ENCODE data around the gene GANAB. TPM values are rescaled to one million over a fixed set of nuclear protein-coding genes. Genes with fewer than 3 reads are reported as not detected.

Gene GANAB
- total and polyA plus RNA-seq, 7 donors = 34.3 to 64.6 (median 62.0) TPM

DNA sequence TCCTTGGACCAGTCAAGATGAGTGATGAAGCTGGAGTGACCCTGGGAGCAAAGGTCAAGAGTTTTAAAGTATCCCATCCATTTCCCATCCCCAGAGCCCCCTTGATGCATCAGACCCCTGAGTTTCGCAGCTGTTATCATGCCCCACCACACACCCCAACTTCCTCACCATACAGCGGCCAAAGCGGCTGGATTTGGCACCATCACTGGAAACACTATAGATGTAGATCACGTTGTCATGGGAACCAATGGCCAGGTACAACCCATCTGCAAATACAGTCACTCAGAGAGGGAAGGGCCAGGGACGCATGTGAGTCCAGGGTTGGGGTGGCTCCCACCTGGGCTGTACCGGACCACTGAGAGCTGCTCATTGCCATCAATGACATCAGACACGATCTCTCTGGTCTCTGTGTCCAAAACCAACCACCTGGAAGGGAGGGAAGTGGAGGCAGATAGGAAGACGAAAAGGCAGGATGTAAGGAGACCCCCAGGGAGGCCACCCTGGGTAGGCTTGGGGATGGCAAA lies 42.6 kb downstream of the GANAB start:
- Histone ChIP-seq H3K36me3 (ENCODE audit: insufficient read depth in 1 of 2, low read depth in 1 of 2) (peaks cover 2 to 36% of the 10 kb centered on the region in 2 donors), H3K4me3 (no peak overlapping the region), H3K27ac (no peak overlapping the region), H3K27me3 (ENCODE audit: insufficient read depth in 3 of 3, low read length in 2 of 3) (no peaks in the 10 kb centered on the region), H3K9me3 (no peaks in the 10 kb centered on the region), H3K4me1 (peaks cover 25% of the 10 kb centered on the region)
- TF ChIP-seq, protein P1, sequence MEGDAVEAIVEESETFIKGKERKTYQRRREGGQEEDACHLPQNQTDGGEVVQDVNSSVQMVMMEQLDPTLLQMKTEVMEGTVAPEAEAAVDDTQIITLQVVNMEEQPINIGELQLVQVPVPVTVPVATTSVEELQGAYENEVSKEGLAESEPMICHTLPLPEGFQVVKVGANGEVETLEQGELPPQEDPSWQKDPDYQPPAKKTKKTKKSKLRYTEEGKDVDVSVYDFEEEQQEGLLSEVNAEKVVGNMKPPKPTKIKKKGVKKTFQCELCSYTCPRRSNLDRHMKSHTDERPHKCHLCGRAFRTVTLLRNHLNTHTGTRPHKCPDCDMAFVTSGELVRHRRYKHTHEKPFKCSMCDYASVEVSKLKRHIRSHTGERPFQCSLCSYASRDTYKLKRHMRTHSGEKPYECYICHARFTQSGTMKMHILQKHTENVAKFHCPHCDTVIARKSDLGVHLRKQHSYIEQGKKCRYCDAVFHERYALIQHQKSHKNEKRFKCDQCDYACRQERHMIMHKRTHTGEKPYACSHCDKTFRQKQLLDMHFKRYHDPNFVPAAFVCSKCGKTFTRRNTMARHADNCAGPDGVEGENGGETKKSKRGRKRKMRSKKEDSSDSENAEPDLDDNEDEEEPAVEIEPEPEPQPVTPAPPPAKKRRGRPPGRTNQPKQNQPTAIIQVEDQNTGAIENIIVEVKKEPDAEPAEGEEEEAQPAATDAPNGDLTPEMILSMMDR (IDR thresholded peaks at IDR 0.05) = no peak
- WGBS, 3 donors = 92 to 96% (median 94%) methylated on average over 8 of the region's 8 CpGs
- no peak for ATAC-seq
- DNase-seq = peak in 1 of 2 donors; percentile 47
- intact Hi-C loops (cut with DNase I) = no loop called here

DNA sequence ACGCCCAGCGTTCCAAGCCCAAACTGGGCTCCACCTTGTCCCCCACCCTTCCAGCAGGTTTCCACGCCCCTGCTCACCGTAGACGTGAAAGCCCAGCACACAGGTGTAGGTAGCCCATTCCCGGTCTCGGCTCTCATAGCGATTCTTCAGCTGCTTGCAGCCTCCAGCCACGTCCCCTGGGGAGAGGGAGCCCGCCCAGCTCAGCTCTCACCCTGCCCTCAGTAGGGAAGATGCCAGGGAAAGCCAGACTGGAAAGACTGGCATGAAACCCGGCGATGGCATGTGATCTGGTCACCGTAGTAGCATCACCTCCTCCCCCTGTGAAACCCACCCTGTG lies 43.4 kb downstream of the GANAB start:
- TF ChIP-seq, protein P1 (IDR thresholded peaks at IDR 0.05) = no peak
- H3K27ac ChIP-seq = peak overlapping the region; percentile 92
- WGBS, 3 donors = 37 to 46% (median 38%) methylated on average over 13 of the region's 13 CpGs
- no peaks in the 10 kb centered on the region for H3K9me3 ChIP-seq
- ATAC-seq = no peak
- no peak for DNase-seq
- intact Hi-C loops (cut with DNase I) = no loop called here
- H3K36me3 ChIP-seq (ENCODE audit: insufficient read depth in 1 of 2, low read depth in 1 of 2) = peaks cover 5 to 36% of the 10 kb centered on the region in 2 donors
- H3K27me3 ChIP-seq (ENCODE audit: insufficient read depth in 3 of 3, low read length in 2 of 3) = no peaks in the 10 kb centered on the region
- peaks cover 29% of the 10 kb centered on the region for H3K4me1 ChIP-seq
- peak overlapping the region; percentile 84 for H3K4me3 ChIP-seq

DNA sequence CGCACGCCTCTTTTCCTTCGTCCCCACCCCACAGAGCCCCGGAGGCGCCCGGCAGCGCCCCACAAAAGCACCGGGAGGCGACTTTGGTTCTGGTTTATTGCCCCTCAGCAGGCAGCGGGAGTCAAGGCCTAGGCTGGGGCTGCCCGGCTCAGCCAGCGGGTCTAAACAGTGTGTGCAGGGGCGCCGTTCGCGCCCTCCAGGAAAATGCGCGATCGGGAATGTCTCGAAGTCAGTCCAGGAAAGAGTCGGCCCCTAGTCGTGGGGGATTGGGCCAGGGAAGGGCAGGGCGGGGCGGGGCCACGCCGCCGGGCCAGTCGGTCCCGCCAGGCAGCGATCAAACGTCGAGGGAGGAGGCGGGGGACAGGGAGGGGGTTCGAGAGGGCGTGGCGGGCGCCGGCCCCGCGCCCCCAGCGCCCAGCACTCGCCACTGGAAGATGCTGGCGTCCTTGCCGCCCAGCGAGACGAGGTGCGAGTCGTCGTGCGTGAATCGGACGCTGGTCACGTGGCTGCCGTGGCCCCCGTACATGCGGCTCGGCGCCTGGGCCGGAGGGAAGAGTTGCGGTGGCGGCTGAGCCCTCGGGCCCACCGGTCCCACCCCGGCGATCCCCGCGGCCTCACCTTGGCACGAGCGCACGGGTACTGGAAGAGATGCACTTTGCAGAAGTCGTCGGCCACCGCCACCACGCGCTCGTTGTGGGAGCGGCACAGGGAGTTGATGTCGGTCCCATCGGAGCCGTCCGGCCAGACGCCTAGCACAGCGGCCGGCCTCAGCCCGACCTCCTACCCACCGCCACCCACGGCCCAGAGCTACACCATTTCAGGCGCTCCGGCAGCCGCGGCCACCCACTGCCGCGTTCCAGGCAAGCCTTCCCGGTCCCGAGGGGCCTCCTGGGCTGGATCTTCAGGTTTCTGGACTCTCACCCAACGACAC lies 44.0 kb downstream of the GANAB start:
- no peaks in the 10 kb centered on the region for H3K27me3 ChIP-seq (ENCODE audit: insufficient read depth in 3 of 3, low read length in 2 of 3)
- intact Hi-C loops (cut with DNase I) = no loop called here
- H3K9me3 ChIP-seq = no peaks in the 10 kb centered on the region
- peak overlapping the region; percentile 92 for H3K27ac ChIP-seq
- 4 to 7% (median 5%) methylated on average over 71 to 96 of the region's 96 CpGs for WGBS, 3 donors
- ATAC-seq = peak; percentile 24 to 76 (median 68)
- H3K4me3 ChIP-seq = peak overlapping the region; percentile 84
- DNase-seq = peak; percentile 64 to 85
- TF ChIP-seq, protein P1 (IDR thresholded peaks at IDR 0.05) = peak; percentile 23
- H3K36me3 ChIP-seq (ENCODE audit: insufficient read depth in 1 of 2, low read depth in 1 of 2) = peaks cover 5 to 40% of the 10 kb centered on the region in 2 donors
- H3K4me1 ChIP-seq = peaks cover 29% of the 10 kb centered on the region

DNA sequence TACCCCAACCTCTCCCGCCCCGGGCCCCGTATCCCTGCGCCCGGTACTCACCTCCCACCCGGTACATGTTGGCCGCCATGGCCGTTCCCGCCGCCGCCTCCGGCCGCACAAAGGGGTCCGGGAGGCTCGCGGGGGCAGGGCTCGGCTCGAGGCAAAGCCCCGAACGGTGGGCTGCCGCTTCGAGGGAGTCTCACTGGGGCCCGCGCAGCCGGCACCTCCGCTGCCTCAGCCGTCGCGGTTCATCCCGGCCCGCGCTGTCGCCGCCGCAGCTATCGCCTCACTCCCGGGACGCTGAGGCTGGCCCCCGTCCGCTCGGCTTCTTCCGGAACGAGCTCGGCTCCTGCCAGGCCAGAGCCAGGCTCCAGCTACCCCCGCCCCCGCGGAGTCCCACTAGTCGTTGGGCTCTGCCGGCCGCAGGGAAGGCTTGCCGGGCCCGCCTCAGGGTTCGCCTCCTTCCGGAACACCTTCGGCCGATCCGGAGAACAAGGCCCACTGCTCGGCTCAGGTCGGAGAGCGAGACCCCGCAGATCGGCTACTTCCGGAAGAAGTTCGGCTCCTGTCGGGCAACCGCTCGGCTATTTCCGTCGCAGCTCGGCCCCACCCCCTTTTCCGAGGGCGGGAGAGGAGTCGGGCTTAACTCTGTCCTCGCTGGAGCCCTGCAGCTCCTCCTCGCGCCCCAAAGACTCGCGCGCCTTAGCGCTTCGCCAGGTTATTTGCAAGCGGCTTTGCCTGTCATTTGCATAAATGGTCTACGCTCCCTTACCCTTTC lies 44.9 kb downstream of the GANAB start, which contains the start of gene MTA2:
TSS of gene MTA2 (minus strand) at position 494 of the 769 bp plus-strand sequence. CDS start at position 79, 415 bp downstream.
- intact Hi-C loops (cut with DNase I) = no loop called here
- no peaks in the 10 kb centered on the region for H3K9me3 ChIP-seq
- peak within 1 kb of the TSS; percentile 92 for H3K27ac ChIP-seq
- ATAC-seq (peak; percentile 90 to 91 (median 91)), DNase-seq (peak; percentile 96 to 99)
- peaks cover 5 to 44% of the 10 kb centered on the region in 2 donors for H3K36me3 ChIP-seq (ENCODE audit: insufficient read depth in 1 of 2, low read depth in 1 of 2)
- peak within 1 kb of the TSS; percentile 84 for H3K4me3 ChIP-seq
- WGBS, 3 donors = 0% methylated on average over 55 to 83 of the region's 83 CpGs
- H3K4me1 ChIP-seq = peaks cover 29% of the 10 kb centered on the region
- TF ChIP-seq, protein P1 (IDR thresholded peaks at IDR 0.05) = no peak
- no peaks in the 10 kb centered on the region for H3K27me3 ChIP-seq (ENCODE audit: insufficient read depth in 3 of 3, low read length in 2 of 3)
